Right renal cortex interstitium (tissue), 3 donors: ENCODE results near the gene ETS1. TPM values are rescaled to one million over a fixed set of nuclear protein-coding genes. Genes with fewer than 3 reads are reported as not detected.

Experiments
- DNase-seq, 3 donors: peaks; one replicate each; pipeline ENCODE4 v3.0.0-alpha.2; 2013; ENCODE audit warnings: low read depth in 3 of 3, low spot score in 2 of 3
- polyA plus RNA-seq, 3 donors: library from polyadenylated mRNA; unstranded; fragments of 120-200 nt; gene quantifications; one replicate each; pipeline ENCODE4 v1.2.1, GENCODE V29; 2013; ENCODE audit not compliant: insufficient read length in 3 of 3

The ETS1 gene
- polyA plus RNA-seq, 3 donors: 77.5 to 85.2 (median 81.9) TPM

DNA sequence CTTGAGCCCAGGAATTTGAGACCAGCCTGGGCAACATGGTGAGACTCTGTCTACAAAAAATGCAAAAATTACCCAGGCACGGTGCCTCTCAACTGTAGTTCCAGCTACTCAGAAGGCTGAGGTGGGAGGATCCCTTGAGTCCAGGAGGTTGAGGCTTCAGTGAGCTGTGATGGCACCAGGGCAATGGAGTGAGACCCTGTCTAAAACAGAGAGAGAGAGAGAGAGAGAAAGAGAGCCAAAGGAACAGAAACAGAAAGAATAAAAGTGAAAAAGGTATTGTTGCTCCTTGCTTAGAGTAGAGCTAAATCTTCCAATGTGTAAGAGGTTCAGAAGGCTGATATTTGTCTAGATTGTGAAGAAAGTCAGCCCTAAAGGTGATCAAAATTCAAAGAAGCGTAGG, 8.9 kb upstream of the ETS1 start:
- no peak for DNase-seq

DNA sequence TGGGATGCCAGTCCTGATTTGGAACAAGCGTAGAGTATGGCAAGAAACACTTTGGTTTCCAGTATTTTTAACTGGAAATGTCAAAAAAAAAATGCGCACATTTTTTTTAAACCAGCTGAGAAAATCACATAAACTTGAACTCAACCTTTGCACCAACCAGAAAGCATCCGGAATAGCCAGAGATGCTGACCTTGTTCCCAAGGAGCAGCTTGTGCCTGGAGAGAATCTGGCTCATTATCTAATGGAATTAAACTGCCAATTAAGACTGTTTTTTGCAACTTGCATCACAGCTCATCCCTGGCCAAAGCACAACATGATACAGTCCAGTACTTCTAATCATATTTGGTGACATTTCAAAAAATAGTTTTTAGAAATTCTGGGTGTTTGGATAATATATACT, 8.4 kb upstream of the ETS1 start:
- DNase-seq: no peak

DNA sequence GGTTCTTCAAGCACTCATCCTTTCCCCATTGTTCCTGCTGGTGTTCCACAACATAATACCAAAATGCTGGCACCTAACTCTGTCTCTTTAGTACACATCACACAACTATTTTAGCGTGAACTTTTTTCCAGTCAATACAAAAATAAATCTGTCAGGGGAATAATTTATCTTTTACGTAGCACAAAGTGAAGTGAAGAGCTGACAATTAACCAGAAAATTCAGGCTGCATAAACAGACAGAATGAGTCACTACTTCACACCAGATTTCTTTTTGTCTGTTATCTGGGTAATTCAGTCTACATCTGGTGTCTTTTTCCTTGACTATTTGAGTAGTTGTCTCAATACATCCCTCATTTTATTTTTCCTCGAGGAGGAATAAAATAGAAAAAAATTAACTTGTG, 7.9 kb upstream of the ETS1 start:
- DNase-seq: no peak

DNA sequence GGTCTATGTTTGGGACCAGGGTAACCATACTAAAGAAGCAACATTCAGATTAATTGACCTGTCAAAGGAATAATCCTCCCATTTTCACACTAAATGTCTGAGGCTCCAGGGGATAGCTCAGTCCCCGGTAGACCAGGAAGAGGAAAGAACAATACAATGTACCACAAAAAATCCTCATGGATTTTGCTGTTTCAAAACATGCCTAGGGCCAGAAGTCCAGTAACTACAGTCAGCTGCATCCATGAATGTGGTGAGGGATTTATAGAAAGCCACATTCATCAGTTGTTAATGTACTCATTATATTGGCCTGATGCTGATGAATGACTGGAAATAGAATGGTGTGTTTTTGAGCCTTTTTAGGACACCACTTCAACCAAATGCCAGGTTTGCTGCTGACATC, 6.9 kb upstream of the ETS1 start:
- no peak for DNase-seq

DNA sequence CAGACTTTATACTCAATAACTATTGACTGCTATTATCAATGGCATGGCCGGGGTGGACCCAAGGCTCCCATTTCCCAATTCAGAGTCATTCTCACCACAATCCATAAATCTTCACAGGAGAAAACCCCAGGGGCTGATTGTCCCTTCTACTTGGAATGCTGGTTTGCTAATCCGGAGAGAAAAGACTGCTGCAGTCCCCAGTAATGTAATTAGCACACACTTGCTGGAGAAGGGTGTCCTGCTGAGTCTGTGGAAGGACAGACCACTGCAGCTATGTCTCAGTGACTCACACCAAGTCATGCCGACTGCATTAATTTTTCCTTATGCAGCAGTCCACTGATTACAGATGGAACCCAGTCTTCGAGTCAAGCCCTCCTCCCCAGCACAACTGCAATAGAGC, 5.9 kb upstream of the ETS1 start:
- DNase-seq: no peak

DNA sequence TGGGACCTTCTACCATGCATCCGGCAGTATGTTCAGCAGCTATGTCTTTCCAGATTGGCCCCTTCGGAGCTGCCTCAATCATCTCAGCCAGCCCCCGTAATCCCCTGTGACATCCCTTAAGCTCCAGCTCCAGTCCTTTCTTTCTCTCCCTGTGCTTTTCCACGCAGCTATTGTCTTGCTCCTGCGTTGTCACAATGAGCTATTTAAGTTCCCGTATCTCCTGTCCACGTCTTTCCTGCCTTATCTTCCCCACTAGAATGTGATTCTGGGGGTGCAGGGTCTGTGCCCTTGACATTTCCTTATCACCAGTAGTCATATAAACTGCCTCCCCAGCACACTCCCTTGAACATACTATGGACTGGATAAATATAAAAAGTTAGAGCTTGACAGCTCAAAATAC, 5.1 kb upstream of the ETS1 start:
- no peak for DNase-seq

DNA sequence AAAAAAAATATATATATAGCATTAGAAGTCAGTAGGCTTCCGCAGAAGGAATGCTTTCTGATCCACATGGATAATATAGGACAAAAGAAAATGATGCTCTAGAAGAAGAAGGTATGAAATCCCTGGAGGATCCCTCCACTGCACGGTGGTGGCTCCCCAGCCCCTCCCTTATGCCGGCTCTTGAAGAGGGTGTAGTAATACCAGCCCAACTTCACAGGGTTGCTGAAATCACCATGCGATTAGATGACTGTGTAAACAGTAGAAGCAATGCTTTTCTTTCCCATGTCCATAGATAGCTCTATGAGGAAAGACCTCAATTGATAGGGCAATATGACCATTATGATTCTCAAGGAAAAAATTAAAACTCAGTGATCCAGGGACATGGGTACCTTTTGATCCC, 3.2 kb upstream of the ETS1 start:
- DNase-seq: no peak

DNA sequence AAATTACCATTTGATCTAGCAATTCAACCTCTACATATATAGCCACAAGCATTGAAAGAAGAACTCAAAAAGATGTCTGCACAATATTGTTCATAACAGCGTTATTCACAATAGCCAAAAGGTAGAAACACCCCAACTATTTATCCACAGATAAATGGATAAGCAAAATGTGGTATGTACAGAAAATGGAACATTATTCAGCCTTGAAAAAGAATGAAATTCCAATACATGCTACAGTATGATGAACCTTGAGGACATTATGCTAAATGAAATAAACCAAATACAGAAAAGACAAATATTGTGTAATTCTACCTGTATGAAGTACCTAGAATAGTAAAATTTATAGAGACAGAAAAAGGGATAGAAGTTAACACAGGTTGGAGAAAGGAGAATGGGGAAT, 2.6 kb upstream of the ETS1 start:
- DNase-seq: no peak

DNA sequence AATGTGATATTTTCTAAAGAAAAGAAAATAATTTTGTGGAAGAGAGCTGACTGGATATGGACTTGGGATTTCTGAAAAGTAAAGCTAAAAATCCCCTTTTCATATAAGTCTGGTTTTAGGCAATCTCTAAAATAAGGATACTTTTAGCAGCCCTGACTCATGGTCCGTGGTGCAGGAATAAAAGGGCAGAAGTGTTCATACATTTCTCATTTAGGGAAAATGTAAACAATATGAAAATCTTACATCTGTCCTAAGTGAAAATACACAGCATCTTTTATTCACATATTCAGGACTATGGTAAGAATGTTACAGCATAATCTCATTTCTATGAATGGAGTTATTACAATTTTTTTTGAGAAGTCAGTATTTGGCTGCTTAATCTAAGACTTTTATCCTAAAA, 735 bp upstream of the ETS1 start:
- no peak for DNase-seq

DNA sequence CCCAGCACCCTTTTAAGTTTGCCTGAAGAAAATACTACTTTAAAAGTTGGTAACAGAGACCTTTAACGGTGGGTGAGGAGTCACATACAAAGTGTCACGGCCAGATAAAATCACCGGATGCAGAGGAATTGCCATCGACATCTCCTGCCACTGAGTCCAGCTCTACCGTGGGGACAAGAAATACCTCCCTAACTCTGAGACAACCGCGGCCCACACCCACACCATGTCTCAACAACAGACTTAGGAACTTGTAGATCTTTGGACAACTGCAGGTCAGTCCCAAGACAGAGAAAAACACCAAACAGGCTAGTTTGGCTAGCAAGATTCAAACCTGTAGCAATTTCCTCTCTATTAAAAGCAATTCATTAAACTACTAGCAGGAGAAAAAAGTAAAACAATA, 669 bp downstream of the ETS1 start:
- no peak for DNase-seq

DNA sequence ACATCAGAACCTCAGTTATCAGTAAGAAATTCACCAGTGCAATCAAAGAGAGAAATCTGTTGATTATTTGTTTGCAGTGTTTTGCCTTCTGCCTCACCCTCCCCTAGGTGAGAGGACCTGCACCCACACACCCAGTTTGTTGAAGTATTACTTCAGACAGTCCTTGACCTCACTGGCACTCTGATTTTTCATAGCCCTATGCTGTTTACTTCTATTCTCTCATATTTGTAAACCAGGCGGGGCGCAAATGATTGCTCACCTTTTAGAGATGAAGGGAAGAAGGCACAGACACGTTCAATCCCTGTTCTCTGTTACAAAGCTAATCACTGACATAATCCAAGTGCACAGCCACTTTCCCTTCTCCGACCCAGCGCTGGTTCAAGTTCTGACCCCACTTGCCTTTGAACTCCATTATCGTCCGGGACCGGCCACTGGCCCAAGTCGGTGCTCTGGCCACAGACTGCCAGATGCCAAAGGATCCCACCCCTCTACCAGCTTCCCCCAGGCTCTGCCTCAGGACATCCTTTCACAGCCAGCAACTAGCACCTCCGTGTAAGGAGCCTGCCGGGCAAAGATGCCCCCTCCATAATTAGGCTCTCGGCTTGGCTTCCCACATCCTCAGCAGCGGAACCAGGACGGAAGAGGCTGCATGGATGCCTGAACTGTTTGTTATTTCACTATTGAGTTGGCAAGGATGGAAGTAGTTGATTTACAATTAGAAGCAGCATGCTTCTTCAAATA, 1.7 kb downstream of the ETS1 start:
- no peak for DNase-seq

DNA sequence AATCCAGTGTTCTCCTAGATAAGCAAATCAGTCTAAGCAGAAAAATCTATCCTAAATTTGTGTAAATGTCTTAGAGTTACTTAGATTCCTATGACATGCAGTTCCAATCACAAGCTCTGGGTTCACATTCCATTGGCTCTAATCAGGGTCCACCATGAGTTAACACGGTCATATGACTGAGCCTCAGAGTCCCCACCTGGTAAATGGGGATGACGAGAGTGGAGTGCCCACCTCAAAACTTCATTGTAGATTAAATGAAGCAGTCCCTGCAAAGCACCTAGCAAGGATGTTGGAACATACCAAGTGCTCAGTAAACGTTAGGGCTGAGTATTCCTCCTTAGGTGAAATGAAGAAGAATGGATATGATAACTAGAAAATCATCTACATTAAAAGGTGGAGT, 3.1 kb downstream of the ETS1 start:
- DNase-seq: no peak

DNA sequence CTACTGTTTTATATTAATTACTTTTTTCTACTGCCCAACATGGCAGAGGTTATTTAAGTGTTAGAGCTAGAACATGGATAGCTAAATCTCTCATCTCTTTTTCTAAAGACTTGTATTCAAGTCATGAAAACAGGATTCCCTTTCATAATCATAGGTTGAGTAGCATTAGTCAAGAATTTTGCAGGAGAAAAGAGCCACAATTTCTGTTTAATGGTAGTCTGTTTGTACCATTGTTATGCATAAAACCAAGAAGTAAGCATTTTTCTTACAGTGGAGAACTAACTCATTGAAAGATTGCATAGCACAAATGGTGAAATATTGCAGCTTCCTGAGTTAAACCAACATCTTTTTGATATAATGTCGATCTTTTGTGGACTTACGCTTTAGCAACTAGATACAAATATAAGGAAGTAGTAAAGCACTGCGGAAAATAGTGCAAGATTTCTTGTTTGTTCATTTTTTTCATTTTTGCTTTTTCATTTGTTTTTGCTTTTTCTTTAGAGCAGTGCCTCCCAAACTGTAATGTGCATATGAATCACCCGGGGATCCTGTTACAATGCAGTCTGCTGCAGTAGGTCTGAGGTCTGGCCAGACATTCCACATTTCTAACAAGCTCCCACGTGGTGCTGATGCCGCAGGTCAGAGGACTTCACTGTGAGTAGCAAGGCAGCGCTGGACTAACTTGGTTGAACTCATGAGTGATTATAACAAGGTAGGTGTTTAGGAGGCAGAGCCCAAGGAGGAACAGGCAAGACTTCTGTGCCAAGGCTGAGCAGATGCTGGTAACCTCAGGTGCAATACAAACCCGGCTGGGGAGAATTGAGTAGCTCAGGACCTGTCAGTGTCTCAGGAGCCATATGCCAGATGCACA, 4.6 kb downstream of the ETS1 start:
- DNase-seq: peak in 2 of 3 donors; percentile 44 to 45

DNA sequence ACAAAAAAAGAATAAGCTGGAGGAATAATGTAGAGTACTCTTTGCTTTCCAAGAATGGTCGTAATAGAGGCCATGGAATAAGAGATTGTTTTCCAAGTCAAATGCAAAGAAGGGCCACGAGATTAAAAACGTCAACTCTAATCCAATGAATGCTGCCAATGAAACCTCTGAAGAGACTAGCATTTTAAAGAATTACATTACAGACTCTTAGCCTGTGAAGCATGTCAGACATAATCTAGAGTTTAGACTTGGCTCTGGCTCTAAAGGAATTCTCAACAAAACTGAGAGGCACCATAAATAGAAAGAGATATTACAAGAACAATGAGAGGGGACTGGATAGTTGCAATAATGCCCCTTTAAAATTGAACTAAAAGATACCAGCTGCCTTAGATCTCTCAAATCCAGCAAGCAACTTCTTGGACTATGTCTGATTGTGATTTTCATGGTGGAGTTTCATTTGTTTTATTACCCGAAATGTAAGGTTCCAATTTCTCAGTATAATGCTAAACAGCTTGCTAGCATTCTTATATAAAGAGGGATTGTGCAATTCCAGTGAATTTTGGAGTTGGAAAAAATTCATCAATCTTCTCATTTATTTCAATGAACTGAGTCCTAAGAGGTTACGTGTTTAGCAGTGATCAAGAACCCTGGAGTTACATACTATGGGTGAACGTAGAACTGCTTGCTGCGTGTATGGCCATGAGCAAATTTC, 5.6 kb downstream of the ETS1 start:
- DNase-seq: no peak

DNA sequence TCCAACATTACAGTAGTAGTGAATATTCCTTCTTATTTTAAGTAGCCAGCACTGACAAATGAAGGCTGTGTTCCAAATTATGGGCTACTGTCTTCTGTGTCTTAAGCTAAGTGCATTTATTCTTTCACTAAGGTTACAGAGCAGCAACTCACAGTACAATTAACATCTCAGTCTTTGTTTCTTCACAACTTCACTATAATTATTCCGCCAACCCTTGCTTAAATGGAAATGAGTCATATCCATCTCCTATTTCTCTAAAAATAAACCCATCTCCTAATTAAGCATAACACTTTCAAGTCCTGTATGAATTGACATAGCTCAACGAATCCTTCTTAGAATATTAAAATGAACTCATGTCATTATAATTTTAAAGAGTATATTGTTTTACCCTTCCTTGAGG, 6.7 kb downstream of the ETS1 start:
- no peak for DNase-seq

DNA sequence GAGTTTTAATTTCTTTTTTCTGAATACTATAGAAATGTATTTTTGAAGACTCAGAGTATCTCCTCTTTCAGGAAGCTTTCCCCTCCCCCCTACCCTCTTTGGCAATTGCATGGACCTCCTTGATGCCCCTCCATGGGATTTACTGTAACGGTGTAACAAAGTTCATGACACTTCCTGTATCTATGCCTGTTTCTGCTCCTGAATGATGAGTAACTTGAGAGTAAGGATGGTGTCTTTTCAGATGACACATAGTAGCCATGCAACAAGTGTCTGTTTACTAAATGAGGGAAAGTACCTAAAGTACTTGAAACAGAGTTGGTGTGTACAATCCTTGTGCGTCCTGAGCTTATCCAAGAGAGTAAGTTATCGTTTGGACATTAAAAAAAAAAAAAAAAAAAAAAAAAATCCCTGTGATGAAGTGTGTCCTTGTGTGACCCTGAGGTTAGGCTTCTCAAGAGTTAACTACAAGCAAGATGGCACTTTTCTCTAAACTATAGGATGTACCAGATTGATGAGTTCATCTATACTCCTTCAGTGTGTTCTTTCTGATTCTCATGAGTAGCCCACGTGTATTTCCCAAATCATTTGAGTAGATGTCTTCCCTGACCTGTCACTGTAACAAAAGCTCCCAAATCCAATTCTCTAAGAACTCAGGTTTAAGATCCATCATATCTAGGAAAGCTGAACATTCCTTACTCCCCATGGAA, 7.4 kb downstream of the ETS1 start:
- DNase-seq: no peak

DNA sequence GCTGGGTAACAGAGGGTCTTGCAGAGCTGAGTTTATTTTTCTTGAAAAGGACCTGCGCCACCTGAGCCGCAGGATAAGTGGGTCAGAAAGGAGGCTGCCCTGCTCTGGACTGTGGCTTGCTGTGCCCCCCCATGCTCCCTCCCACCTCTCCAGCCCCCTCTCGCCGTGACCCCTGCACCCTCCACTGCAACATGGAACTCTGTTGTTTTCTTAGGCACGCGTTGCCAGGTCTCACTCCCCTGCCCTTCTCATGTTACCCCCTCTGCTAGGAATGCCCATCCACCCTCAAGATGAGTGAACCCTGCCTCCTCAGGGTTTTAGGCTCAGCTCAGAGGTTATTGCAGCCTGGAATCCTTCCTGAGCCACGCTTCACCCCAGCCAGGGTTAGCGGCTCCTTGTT, 10.8 kb downstream of the ETS1 start:
- no peak for DNase-seq

DNA sequence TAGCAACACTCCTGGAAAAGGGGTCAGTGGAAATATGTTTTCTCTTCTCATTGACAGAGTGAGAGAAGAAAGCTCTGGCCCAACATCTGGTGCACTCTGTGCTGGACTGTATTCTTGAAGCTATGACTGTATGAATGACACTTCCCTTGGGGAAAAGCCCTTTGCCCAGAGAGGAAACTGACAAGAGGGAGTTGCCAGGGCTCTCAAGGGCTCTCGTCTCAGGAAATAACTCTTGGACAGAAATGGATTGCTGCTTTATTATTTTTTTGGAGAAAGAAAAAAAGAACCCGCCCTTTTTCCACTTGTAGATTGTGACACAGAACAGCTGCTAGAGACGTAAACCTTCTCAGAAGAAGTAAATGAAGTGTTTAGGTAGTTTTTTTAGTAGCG, 11.4 kb downstream of the ETS1 start:
- DNase-seq: peak in 2 of 3 donors; percentile 55 to 58

DNA sequence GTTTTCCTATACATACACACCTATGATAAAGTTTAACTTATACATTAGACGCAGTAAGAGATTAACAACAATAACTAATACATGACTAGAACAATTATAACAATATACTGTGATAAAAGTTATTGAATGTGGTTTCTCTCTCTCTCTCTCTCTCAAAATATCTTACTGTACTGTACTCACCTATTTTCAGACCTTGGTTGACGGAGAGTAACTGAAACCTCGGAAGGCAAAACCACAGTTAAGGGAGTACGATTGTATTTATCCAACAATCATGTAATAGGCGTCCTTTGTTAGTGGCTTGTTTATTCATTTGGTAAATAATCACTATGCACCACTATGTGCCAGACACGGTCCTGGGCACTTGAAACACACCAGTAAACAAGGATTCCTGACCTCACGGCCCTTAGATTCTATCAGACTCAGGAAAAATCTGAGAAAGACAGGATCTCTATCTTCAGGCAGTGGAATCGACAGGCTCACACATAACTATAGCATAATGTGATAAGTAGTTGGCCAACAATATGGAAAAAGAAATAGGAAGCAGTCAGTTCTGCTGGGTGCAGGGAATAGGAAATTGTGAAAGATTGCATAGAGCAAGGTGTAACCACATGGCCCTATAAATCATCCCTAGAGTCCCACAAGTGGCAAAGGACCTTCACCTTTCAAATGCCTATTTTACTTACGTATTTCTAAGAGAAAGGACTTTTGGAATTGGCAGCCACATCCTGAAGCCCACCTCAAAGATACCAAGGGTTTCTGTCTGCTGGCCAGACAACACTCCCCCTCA, 12.0 kb downstream of the ETS1 start:
- no peak for DNase-seq

DNA sequence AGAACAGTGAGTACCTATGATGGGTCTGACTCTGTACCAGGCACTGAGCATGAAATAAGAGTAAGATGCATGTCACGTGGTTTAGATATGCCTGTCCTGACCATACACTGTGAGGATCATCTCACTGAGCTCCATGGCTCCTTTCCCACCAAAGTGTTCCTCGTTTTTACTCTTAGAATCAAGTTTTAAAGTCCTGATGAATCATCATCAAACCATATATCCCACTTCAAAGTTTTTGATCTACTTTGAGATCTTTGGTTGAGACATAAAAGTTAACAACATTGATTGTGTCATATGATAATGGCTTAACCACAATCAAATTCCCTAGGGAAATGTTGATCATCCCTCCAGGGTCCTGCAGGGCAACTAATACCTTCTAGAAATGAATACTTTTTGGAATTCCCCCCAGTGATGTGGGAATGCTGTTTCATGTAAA, 12.8 kb downstream of the ETS1 start:
- DNase-seq: no peak
